Measurements from ENCODE around the gene ADAM12. TPM values are rescaled to one million over a fixed set of nuclear protein-coding genes. Genes with fewer than 3 reads are reported as not detected.

ADAM12 gene
- total RNA-seq, 2 donors from 2014 or later: under 0.01 to 0.52 TPM

DNA sequence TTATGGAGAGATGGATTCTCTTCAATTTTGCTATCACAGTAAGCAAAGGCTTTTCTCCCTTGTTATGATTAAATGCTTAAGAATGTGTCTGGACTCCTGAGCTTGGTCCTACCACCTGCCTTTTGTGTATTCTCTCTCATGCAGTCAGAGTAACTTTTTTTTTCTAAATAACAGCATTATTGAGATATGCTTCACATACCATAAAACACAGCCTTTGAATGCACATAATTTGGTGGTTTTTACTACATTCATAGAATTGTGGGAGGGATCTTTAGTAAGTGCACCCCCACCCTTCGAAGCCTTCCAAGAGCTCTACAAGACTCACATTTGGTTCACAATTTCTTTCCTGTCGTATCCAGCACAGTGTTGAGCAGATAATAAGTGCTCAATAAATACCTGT lies 175.5 kb downstream of the ADAM12 start:
- no peak for DNase-seq
- intact Hi-C loops (cut with DNase I): no loop called here
- Histone ChIP-seq H3K9me3 (no peaks in the 10 kb centered on the region), H3K4me3 (no peak overlapping the region), H3K27ac (no peak overlapping the region), H3K36me3 (replicated peaks in 1 of 2; ENCODE audit: insufficient read depth in 1 of 2, low read depth in 2 of 2) (no peaks in the 10 kb centered on the region), H3K27me3 (no peaks in the 10 kb centered on the region), H3K4me1 (no peaks in the 10 kb centered on the region)
- ATAC-seq: no peak
- WGBS, 2 donors: 75 to 77% methylated on average over 2 of the region's 2 CpGs
- TF ChIP-seq POLR2A (IDR thresholded peaks at IDR 0.05): no peak
- TF ChIP-seq, protein P1, sequence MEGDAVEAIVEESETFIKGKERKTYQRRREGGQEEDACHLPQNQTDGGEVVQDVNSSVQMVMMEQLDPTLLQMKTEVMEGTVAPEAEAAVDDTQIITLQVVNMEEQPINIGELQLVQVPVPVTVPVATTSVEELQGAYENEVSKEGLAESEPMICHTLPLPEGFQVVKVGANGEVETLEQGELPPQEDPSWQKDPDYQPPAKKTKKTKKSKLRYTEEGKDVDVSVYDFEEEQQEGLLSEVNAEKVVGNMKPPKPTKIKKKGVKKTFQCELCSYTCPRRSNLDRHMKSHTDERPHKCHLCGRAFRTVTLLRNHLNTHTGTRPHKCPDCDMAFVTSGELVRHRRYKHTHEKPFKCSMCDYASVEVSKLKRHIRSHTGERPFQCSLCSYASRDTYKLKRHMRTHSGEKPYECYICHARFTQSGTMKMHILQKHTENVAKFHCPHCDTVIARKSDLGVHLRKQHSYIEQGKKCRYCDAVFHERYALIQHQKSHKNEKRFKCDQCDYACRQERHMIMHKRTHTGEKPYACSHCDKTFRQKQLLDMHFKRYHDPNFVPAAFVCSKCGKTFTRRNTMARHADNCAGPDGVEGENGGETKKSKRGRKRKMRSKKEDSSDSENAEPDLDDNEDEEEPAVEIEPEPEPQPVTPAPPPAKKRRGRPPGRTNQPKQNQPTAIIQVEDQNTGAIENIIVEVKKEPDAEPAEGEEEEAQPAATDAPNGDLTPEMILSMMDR (IDR thresholded peaks at IDR 0.05): no peak

DNA sequence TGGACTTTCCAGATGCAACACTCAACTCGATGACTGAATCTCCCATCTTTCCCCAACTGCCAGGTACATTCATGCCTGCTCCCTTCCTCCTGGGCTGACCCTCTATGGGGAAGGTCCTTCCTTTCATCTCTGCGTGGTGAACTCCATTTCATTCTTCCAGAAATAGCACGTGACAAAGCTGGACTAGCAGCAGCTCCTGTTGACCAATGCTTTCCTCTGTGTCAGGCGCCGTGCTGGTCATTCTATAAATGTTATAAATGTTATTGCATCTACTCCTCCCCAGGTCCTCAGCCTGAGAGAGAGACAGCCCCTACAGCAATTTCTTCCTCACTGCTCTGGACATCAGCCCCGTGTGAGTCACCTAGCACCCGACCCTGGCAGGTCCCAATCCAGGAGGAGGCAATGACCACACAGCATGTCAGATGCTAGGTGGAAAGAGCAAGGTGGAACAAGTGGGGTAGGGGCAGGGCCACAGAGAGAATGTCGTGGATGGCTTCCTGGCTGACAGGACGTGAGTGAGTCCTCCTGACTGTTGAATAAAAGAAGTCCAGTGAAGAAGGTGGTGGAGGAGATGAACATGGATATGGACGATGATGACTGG lies 178.1 kb downstream of the ADAM12 start:
- H3K27ac ChIP-seq: no peak overlapping the region
- no peaks in the 10 kb centered on the region for H3K27me3 ChIP-seq
- no peaks in the 10 kb centered on the region for H3K36me3 ChIP-seq (replicated peaks in 1 of 2; ENCODE audit: insufficient read depth in 1 of 2, low read depth in 2 of 2)
- 60 to 75% methylated on average over 10 of the region's 10 CpGs for WGBS, 2 donors
- H3K9me3 ChIP-seq: no peaks in the 10 kb centered on the region
- no peak for ATAC-seq
- intact Hi-C loops (cut with DNase I): no loop called here
- H3K4me3 ChIP-seq: no peak overlapping the region
- no peaks in the 10 kb centered on the region for H3K4me1 ChIP-seq
- no peak for DNase-seq
- TF ChIP-seq, protein P1 (IDR thresholded peaks at IDR 0.05): no peak
- TF ChIP-seq POLR2A (IDR thresholded peaks at IDR 0.05): no peak

DNA sequence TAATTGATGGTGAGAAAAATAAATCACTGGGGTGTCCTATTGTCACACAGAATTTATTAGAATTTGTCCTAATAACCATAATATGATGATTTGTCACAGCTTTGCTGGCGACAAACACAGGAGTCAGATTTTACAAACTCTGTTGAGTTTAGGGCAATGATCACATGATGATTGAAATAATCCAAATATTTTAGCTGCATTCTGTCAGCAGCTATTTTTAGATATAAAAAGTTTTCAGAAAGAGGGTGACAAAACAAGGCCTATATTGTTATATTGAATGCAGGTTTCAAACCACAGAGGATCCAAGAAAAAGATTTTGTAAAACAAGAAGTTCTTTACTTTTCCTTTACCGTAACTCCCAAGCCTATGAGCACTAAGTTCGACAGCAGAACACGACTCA lies 178.8 kb downstream of the ADAM12 start:
- H3K4me3 ChIP-seq: no peak overlapping the region
- H3K4me1 ChIP-seq: no peaks in the 10 kb centered on the region
- H3K36me3 ChIP-seq (replicated peaks in 1 of 2; ENCODE audit: insufficient read depth in 1 of 2, low read depth in 2 of 2): no peaks in the 10 kb centered on the region
- intact Hi-C loops (cut with DNase I): no loop called here
- WGBS, 2 donors: 53 to 64% methylated on average over 4 of the region's 4 CpGs
- TF ChIP-seq POLR2A (IDR thresholded peaks at IDR 0.05): no peak
- TF ChIP-seq, protein P1 (IDR thresholded peaks at IDR 0.05): no peak
- no peak overlapping the region for H3K27ac ChIP-seq
- DNase-seq (no peak), ATAC-seq (no peak)
- H3K27me3 ChIP-seq: no peaks in the 10 kb centered on the region
- no peaks in the 10 kb centered on the region for H3K9me3 ChIP-seq

DNA sequence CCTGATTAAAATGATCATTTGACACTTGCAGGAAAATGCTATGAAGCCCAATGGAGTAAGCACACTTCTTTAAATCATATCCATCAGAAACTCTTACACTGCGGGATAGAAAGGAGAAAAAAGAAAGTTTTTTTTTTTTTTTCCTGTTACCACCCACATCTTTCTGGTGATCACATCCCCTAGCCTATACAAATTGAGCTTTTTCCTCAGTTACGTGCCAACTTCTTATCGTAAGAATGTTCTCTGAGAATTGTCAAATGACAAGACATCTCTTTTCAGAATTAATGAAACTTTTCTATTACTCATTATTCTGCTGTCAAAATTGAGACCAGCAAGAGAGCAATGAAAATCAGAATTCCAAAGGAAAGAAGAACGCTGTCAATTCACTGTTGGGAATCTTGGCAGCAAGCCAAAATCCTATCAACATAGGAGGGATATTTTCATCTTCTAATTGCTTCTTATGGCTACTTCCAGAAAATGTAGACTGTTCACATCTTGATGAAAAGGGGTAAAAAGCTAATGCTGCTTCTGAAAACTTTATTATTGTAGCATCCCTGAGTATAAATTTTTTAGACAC lies 179.5 kb downstream of the ADAM12 start:
- ATAC-seq (no peak), DNase-seq (no peak)
- intact Hi-C loops (cut with DNase I): no loop called here
- no peaks in the 10 kb centered on the region for H3K9me3 ChIP-seq
- no peak overlapping the region for H3K27ac ChIP-seq
- H3K36me3 ChIP-seq (replicated peaks in 1 of 2; ENCODE audit: insufficient read depth in 1 of 2, low read depth in 2 of 2): no peaks in the 10 kb centered on the region
- 69 to 72% methylated on average over 4 of the region's 4 CpGs for WGBS, 2 donors
- TF ChIP-seq, protein P1 (IDR thresholded peaks at IDR 0.05): no peak
- TF ChIP-seq POLR2A (IDR thresholded peaks at IDR 0.05): no peak
- no peak overlapping the region for H3K4me3 ChIP-seq
- no peaks in the 10 kb centered on the region for H3K4me1 ChIP-seq
- no peaks in the 10 kb centered on the region for H3K27me3 ChIP-seq

DNA sequence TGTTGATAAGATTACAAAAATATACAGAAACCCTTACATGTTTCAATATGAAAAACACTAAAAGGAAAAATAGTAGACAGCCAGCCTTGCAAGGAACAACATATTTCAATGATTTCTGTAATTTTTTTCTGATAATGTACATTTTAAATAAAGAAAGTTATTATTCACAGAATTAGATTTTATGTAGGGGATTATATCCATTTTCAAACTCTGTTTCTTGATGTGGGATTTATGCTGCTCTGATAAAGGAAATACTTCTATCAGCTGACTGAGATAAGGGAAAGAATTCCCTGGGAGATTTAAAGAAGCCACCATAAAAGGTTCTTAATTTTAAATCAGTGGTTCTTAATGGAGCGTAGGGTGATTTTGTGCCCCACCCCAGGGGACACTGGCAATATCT lies 180.4 kb downstream of the ADAM12 start:
- ATAC-seq (no peak), DNase-seq (no peak)
- Histone ChIP-seq H3K27ac (no peak overlapping the region), H3K27me3 (no peaks in the 10 kb centered on the region), H3K36me3 (replicated peaks in 1 of 2; ENCODE audit: insufficient read depth in 1 of 2, low read depth in 2 of 2) (no peaks in the 10 kb centered on the region), H3K4me3 (no peak overlapping the region), H3K4me1 (no peaks in the 10 kb centered on the region), H3K9me3 (no peaks in the 10 kb centered on the region)
- TF ChIP-seq, protein P1 (IDR thresholded peaks at IDR 0.05): no peak
- TF ChIP-seq POLR2A (IDR thresholded peaks at IDR 0.05): no peak
- intact Hi-C loops (cut with DNase I): no loop called here
- WGBS, 2 donors: 71 to 77% methylated on average over 1 of the region's 1 CpG
